ENCODE data around the gene LRP1-AS. TPM values are rescaled to one million over a fixed set of nuclear protein-coding genes. Genes with fewer than 3 reads are reported as not detected.

LRP1-AS gene
- total RNA-seq, 1 experiment from 2014 or later = not detected

GRCh38 chr12:57098546-57098945, 48.9 kb downstream of the LRP1-AS start:
- ATAC-seq (no peak), DNase-seq (ENCODE audit: low read depth, low spot score) (no peak)
- no peaks in the 10 kb centered on the region for H3K36me3 ChIP-seq (ENCODE audit: control insufficient read depth, insufficient read depth, low read length)
- in situ Hi-C loops (cut with HindIII; ENCODE audit: low pct_unique_long_range_greater_than_20kb, low sequenced_read_pairs) (no loop called here), intact Hi-C loops (cut with micrococcal nuclease; ENCODE audit: unreplicated experiment) (no loop called here)
- H3K4me3 ChIP-seq (ENCODE audit: low read depth in 2 of 2, low read length in 2 of 2) = no peak overlapping the region
- POLR2A ChIA-PET = no interaction called here
- CTCF ChIA-PET = no interaction called here
- H3K9me3 ChIP-seq (ENCODE audit: control insufficient read depth, insufficient read depth, low read depth, low read length) = no peaks in the 10 kb centered on the region
- H3K27me3 ChIP-seq (ENCODE audit: control insufficient read depth, insufficient read depth, low read length) = no peaks in the 10 kb centered on the region
- TF ChIP-seq SIN3A (IDR thresholded peaks at IDR 0.05; ENCODE audit: borderline replicate concordance, insufficient read depth, low read depth, low read length) (no peak), TCF7L2 (IDR thresholded peaks at IDR 0.05; ENCODE audit: low read depth, low read length) (no peak), POLR2AphosphoS5 (IDR thresholded peaks at IDR 0.05; ENCODE audit: low read depth, low read length) (no peak), CTCF (IDR thresholded peaks at IDR 0.05) (no peak)
- TF ChIP-seq, protein P1, sequence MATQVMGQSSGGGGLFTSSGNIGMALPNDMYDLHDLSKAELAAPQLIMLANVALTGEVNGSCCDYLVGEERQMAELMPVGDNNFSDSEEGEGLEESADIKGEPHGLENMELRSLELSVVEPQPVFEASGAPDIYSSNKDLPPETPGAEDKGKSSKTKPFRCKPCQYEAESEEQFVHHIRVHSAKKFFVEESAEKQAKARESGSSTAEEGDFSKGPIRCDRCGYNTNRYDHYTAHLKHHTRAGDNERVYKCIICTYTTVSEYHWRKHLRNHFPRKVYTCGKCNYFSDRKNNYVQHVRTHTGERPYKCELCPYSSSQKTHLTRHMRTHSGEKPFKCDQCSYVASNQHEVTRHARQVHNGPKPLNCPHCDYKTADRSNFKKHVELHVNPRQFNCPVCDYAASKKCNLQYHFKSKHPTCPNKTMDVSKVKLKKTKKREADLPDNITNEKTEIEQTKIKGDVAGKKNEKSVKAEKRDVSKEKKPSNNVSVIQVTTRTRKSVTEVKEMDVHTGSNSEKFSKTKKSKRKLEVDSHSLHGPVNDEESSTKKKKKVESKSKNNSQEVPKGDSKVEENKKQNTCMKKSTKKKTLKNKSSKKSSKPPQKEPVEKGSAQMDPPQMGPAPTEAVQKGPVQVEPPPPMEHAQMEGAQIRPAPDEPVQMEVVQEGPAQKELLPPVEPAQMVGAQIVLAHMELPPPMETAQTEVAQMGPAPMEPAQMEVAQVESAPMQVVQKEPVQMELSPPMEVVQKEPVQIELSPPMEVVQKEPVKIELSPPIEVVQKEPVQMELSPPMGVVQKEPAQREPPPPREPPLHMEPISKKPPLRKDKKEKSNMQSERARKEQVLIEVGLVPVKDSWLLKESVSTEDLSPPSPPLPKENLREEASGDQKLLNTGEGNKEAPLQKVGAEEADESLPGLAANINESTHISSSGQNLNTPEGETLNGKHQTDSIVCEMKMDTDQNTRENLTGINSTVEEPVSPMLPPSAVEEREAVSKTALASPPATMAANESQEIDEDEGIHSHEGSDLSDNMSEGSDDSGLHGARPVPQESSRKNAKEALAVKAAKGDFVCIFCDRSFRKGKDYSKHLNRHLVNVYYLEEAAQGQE (IDR thresholded peaks at IDR 0.05; ENCODE audit: insufficient read depth in 1 of 2, low read depth in 2 of 2, low read length in 1 of 2) = no peak
- H3K4me1 ChIP-seq (ENCODE audit: control insufficient read depth, insufficient read depth, low read length) = peaks cover 6% of the 10 kb centered on the region; the same call in 1 of the 2 replicates
- no peak overlapping the region for H3K27ac ChIP-seq (ENCODE audit: low read length)
- BruUV-seq (replicated peaks) = no TSS peak

GRCh38 chr12:57097554-57097835, 49.9 kb downstream of the LRP1-AS start:
- TF ChIP-seq CTCF (IDR thresholded peaks at IDR 0.05) = no peak
- no peak for TF ChIP-seq POLR2AphosphoS5 (IDR thresholded peaks at IDR 0.05; ENCODE audit: low read depth, low read length)
- DNase-seq (ENCODE audit: low read depth, low spot score) (no peak), ATAC-seq (no peak)
- Histone ChIP-seq H3K4me3 (ENCODE audit: low read depth in 2 of 2, low read length in 2 of 2) (no peak overlapping the region), H3K27ac (ENCODE audit: low read length) (no peak overlapping the region), H3K36me3 (ENCODE audit: control insufficient read depth, insufficient read depth, low read length) (no peaks in the 10 kb centered on the region), H3K27me3 (ENCODE audit: control insufficient read depth, insufficient read depth, low read length) (no peaks in the 10 kb centered on the region), H3K4me1 (ENCODE audit: control insufficient read depth, insufficient read depth, low read length) (peaks cover 6% of the 10 kb centered on the region; the same call in 1 of the 2 replicates), H3K9me3 (ENCODE audit: control insufficient read depth, insufficient read depth, low read depth, low read length) (no peaks in the 10 kb centered on the region)
- ChIA-PET CTCF (no interaction called here), POLR2A (no interaction called here)
- no TSS peak for BruUV-seq (replicated peaks)
- in situ Hi-C loops (cut with HindIII; ENCODE audit: low pct_unique_long_range_greater_than_20kb, low sequenced_read_pairs) = no loop called here
- intact Hi-C loops (cut with micrococcal nuclease; ENCODE audit: unreplicated experiment) = no loop called here
